Measurements from ENCODE around the gene TNS3. TPM values are rescaled to one million over a fixed set of nuclear protein-coding genes. Genes with fewer than 3 reads are reported as not detected.

Gene TNS3
- total RNA-seq, 1 donor from 2014 or later = 30.3 TPM

DNA sequence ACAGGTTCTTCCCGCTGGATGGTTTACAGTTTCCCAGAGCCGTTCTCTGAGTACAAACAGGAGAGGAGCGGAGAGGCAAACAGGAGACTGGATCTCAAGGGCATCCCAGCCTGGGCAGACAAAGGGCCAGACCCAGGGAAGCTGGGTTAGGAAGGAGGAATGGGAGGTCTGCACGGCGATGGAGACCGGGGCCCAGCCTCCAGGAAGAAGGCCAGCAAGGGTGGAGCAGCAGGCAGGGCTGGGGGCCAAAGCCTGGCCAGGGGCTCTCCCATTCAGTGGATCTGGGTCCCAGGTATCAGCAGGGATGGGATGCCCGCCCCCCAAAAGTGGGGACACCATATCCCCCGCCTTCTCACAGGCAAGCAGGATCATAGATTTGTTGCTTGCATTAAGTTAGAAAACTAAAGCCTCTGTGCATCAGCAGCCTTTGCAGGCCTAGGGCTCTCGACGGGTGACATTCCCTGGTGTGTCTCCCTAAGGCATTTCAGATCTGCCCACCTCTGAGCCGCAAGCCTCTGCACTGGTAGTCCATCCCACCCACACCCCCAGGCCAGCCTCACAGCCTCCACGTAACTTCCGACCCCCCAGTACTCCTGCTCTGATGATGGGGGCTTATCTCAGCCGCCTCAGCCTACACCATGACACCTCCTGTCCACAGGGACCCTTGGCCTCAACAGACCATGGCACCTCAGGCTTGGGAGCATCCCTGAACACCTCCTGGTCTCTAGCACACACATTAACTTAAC lies 59.9 kb downstream of the TNS3 start:
- POLR2A ChIA-PET = no interaction called here
- H3K27ac Mint-ChIP-seq = no peak overlapping the region
- peaks cover 58% of the 10 kb centered on the region for H3K36me3 Mint-ChIP-seq (ENCODE audit: low read depth)
- CTCF ChIA-PET = no interaction called here
- DNase-seq = no peak
- intact Hi-C loops (cut with micrococcal nuclease) = no loop called here
- peaks cover 15% of the 10 kb centered on the region for H3K4me1 Mint-ChIP-seq
- ATAC-seq (ENCODE audit: low read depth) = no peak
- H3K4me3 Mint-ChIP-seq = no peak overlapping the region
- TF ChIP-seq, protein P1, sequence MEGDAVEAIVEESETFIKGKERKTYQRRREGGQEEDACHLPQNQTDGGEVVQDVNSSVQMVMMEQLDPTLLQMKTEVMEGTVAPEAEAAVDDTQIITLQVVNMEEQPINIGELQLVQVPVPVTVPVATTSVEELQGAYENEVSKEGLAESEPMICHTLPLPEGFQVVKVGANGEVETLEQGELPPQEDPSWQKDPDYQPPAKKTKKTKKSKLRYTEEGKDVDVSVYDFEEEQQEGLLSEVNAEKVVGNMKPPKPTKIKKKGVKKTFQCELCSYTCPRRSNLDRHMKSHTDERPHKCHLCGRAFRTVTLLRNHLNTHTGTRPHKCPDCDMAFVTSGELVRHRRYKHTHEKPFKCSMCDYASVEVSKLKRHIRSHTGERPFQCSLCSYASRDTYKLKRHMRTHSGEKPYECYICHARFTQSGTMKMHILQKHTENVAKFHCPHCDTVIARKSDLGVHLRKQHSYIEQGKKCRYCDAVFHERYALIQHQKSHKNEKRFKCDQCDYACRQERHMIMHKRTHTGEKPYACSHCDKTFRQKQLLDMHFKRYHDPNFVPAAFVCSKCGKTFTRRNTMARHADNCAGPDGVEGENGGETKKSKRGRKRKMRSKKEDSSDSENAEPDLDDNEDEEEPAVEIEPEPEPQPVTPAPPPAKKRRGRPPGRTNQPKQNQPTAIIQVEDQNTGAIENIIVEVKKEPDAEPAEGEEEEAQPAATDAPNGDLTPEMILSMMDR (IDR thresholded peaks at IDR 0.05) = no peak
- H3K27me3 Mint-ChIP-seq = no peaks in the 10 kb centered on the region
- H3K9me3 Mint-ChIP-seq = no peaks in the 10 kb centered on the region

DNA sequence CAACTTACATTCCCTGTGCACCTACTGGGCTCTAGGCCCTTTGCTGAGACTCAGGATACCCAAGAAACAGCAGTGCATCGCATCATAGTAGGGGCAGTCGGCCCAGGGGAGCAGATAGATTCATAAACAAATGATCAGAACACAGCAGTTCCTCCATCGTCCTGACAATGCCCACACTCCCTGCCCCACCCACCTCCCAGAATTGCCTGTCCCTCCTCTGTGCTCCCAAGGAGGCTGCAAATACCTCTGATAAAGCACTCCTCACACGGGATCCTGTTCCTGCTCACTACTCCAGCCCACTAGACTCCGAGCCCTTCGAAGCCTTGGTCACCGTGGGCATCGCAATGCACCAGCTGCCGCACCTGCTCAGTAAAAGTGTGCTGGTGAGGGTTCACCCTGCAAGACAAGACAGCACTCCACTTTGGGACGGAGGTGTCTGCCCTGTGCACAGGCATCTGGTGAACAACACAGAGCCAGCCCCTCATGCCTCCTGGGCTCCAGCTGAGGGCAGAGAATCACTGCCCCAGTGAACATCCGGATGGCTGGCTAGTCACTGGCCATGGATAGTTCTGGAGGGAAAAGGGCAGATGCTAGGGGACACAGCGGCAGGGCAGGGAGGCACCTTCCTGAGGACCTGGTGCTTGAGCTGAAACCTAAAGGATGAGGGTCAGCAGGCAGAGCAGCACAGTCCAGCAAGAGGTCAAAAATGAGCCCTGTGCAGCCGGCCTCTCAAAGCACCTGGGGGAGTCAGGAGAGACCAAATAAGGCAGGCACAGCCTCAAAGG lies 60.7 kb downstream of the TNS3 start:
- ChIA-PET POLR2A (no interaction called here), CTCF (no interaction called here)
- DNase-seq (no peak), ATAC-seq (ENCODE audit: low read depth) (no peak)
- Mint-ChIP-seq H3K36me3 (ENCODE audit: low read depth) (peaks cover 53% of the 10 kb centered on the region), H3K27ac (no peak overlapping the region), H3K27me3 (no peaks in the 10 kb centered on the region), H3K9me3 (no peaks in the 10 kb centered on the region), H3K4me3 (no peak overlapping the region), H3K4me1 (peaks cover 15% of the 10 kb centered on the region)
- intact Hi-C loops (cut with micrococcal nuclease) = no loop called here
- TF ChIP-seq, protein P1 (IDR thresholded peaks at IDR 0.05) = no peak

DNA sequence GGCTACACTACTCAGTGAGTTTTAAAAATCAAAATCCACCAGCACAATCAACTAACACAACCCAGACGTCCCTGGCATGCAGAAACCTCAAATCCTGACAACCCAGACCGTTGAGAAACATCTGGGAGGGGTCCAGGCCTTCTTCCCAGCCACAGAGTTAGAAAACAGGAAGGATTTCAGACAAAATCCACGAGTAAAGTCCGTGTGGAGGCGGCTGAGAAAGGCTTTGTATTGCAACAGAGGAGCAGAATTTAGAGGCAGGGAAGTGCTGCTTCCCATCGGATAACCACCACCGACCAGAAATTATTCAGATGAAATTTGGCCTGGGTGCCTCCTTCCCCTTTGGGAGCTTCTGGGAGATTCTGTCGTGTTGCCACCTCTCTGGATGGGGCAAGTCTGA lies 61.5 kb downstream of the TNS3 start:
- Mint-ChIP-seq H3K4me1 (peaks cover 15% of the 10 kb centered on the region), H3K9me3 (no peaks in the 10 kb centered on the region), H3K36me3 (ENCODE audit: low read depth) (peaks cover 45% of the 10 kb centered on the region), H3K27me3 (no peaks in the 10 kb centered on the region), H3K27ac (no peak overlapping the region), H3K4me3 (no peak overlapping the region)
- DNase-seq (no peak), ATAC-seq (ENCODE audit: low read depth) (no peak)
- CTCF ChIA-PET = no interaction called here
- TF ChIP-seq, protein P1 (IDR thresholded peaks at IDR 0.05) = no peak
- POLR2A ChIA-PET = no interaction called here
- intact Hi-C loops (cut with micrococcal nuclease) = no loop called here

DNA sequence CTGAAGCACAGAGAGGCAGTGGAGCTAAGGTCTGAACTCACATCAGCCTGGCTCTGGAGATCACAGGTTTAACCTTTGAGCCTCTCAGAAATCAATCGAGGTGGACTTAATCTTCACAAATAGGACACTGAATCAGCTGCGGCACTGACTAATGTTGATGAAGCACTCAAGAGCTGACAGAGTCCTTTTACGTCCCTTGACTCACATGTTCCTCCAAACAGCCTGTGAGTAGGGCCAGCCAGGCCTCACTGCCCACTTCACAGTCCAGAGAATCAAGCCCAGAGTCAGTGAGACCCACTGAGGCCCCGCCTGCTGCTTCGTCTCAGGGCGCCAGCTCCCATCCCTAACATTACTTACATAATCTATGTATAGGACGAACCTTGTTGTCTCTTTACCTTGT lies 63.1 kb downstream of the TNS3 start:
- Mint-ChIP-seq H3K4me3 (no peak overlapping the region), H3K4me1 (peaks cover 15% of the 10 kb centered on the region), H3K27me3 (no peaks in the 10 kb centered on the region), H3K9me3 (no peaks in the 10 kb centered on the region), H3K27ac (no peak overlapping the region), H3K36me3 (ENCODE audit: low read depth) (peaks cover 39% of the 10 kb centered on the region)
- no peak for ATAC-seq (ENCODE audit: low read depth)
- TF ChIP-seq, protein P1 (IDR thresholded peaks at IDR 0.05) = no peak
- no peak for DNase-seq
- ChIA-PET POLR2A (no interaction called here), CTCF (no interaction called here)
- intact Hi-C loops (cut with micrococcal nuclease) = no loop called here

DNA sequence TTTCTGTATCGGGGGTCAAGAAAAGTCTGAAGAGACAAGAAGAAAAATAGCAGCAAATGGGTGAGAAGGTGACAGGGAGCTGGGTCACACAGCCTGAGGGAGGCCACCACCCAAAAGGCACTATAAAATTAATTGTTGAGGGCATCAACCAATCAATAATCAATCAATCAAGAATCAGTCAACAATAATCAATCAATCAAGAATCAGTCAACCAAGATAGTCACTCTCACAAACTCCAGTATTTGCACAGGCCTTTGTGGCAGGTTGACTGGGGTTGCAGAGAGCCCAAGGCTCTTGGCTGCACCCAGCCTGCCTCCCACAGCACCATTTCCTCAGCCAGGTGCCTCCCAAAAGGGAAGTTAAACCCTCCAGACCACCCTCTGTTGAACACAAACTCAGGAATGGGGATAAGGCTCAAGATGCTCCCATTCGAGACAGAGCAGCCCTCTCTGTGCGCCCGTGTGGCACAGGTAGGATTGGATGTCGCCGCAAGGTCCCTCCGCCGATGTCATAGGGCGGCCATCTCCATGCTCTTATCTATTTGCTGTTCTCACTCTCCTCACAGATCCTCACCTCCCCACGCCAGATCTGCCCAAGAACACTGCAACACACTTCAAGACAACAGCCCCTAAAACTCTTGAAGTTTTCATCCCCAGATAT lies 64.0 kb downstream of the TNS3 start:
- no peak overlapping the region for H3K4me3 Mint-ChIP-seq
- DNase-seq (no peak), ATAC-seq (ENCODE audit: low read depth) (no peak)
- H3K36me3 Mint-ChIP-seq (ENCODE audit: low read depth) = peaks cover 33% of the 10 kb centered on the region
- H3K4me1 Mint-ChIP-seq = peaks cover 15% of the 10 kb centered on the region
- CTCF ChIA-PET = no interaction called here
- no peaks in the 10 kb centered on the region for H3K27me3 Mint-ChIP-seq
- POLR2A ChIA-PET = no interaction called here
- intact Hi-C loops (cut with micrococcal nuclease) = no loop called here
- TF ChIP-seq, protein P1 (IDR thresholded peaks at IDR 0.05) = no peak
- no peak overlapping the region for H3K27ac Mint-ChIP-seq
- H3K9me3 Mint-ChIP-seq = no peaks in the 10 kb centered on the region

Measured in activated B cell treated with CpG ODN at 0.5 μM for 24 hours (primary cell).